GM19023 (cell line): ENCODE results near the gene SLC22A7.

Source experiments
- ATAC-seq: cut with Tn5 transposase; IDR thresholded peaks from one replicate; pipeline ENCODE4 v1.9.1; 2021; ENCODE audit warnings: mild to moderate bottlenecking, moderate library complexity; ENCODE audit not compliant: unreplicated experiment

The SLC22A7 gene

DNA sequence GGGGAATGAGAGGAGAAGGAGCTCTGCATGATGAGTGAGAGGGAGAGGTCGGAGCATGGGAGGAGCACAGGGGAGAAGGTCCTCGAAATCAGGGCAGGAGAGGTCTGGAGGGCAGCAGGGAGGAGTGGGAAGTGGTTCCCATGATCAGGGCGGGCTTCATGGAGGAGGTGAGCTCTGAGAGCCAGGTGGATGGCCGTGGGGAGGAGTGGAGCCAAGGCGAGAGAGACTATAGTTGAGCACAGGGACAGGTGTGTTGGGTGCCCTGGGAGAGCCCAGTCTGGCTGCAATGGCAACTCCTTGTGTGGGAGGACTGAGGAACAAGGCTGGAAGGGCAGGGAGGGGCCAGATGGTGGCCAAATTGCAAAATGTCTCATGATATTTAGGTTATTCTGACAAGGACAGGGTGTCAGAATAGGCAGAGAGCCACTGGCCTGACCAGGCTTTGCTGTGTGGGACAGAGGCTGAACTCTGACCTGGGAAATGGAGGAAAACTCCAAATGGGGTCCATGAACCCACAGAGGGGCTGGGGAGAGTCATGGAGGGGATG is 33.4 kb upstream of the SLC22A7 start:
- ATAC-seq = no peak

DNA sequence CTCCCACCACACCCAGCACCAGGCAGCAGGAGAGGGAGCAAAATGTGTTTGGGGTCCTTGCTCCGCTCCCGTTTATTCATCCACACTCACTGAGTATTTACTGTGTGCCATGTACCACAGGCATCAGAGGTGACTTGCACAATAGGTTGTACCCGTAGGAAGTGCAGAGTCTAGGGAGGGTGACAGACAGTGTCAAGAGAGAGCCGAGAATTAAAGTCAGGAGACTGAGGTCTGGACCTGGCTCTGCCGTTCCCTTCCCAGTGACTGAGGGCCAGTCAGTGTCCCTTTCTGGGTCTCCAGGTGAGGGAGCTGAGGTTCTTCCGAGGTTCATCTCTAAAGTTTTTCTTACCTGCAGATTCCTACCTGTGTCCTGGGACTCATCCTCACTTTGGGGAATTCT is 32.5 kb upstream of the SLC22A7 start:
- no peak for ATAC-seq

DNA sequence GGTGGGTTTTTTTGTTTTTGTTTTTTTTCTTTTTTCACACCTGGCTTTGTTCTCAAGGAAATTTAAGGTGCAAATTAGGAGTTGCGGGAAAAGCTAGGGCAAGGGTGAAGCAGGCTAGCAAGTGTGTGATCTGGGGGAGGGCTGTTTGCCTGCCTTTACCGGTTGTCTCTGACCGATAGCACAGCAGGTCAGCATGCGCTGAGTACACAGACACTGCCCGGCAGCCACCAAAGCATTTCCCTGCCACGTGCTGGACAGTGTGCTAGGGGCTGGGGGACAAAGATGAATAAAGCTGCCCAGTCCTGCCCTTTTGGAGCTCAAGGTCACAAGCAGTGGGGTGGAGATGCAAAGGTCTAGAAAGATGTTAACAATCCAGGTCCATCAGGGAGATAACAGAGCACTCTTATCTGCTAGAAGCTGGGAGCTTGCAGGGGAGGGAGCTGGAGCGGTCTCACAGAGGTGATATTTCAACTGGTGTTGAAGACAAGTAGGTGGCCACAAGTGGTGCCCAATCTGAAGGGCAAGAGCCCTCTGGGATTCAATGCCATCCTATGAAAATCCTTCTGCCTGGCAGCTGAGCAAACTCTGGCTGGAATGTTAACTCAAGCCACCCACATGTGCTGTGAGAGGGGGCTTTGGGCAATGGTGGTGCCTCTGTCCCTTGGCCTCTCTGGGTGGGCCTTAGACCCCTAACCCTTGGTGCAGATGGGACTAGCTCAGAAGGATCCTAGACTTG is 30.3 kb upstream of the SLC22A7 start:
- ATAC-seq = no peak

DNA sequence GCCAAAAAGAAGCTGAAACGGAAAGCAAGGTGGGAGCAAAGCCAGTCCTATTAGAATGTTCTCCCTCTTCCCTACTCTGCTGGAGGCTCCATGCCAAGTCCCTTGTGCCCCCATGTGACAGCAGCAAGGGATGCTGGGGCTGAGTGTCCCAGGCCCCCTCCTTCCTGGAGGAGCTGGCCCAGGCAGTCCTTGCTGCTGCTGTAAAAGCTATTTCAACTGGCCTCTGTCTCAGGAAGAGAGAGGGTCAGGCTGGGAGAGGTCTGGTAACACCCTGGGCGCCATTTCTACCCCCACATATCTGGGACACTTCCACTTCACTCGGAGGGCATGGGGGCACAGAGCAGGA is 29.7 kb upstream of the SLC22A7 start:
- no peak for ATAC-seq

DNA sequence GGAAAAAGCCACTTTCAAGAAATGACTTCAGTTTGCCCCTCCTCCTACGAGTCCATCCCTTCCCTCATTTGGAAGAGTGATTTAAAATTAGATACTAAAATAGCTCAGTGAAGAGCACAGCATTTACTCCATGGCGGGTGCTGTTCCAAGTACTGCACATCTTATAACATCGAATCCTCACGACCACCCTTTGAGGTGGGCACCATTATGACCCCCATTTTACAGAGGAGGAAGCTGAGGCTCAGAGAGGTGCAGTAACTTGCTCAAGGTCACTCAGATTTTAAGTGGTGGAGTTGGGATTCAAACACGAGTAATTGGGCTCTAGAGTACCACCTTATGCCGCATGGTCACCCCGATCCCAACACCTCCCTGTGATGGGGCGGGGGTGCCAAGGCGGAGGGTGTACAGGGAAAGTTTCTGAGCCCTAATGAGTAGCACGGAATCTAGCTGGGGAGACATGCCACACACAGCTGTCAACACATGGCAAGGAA is 29.2 kb upstream of the SLC22A7 start:
- no peak for ATAC-seq

DNA sequence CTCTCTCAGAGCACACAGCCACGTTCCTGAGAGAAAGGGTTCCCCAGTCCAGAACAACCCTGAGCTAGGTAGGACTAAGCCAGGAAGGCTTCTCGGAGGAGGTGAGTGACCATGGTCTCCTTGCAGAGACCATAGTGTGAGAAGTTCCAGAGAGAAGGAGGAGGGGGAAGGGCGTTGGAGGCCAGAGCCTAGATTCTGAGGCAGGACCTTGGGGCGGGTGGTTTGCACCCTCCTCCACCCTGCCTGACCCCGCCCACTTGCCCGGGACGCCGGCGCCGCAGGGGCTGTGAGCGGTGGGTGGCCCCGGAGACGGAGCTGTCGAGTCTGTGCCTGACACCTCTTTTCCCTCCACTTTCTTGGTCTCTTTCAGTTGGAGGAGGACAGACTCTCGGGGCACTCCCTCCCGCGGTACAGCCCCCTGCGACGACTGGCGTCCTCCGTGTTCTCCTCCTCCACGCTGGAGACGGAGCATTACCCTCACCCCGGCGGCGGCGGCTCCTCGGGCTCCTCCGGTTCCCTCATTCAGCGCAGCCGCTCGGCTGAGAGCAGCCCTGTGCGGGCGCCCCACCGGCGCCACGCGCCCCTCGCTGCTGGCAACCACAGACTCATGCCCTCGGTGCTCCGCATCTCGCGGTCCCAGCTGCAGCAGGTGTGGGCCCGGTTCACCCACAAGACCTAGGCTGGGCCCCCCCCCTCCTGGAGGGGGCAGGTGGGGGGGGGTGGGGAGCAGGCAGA is 28.6 kb upstream of the SLC22A7 start:
- ATAC-seq = no peak

DNA sequence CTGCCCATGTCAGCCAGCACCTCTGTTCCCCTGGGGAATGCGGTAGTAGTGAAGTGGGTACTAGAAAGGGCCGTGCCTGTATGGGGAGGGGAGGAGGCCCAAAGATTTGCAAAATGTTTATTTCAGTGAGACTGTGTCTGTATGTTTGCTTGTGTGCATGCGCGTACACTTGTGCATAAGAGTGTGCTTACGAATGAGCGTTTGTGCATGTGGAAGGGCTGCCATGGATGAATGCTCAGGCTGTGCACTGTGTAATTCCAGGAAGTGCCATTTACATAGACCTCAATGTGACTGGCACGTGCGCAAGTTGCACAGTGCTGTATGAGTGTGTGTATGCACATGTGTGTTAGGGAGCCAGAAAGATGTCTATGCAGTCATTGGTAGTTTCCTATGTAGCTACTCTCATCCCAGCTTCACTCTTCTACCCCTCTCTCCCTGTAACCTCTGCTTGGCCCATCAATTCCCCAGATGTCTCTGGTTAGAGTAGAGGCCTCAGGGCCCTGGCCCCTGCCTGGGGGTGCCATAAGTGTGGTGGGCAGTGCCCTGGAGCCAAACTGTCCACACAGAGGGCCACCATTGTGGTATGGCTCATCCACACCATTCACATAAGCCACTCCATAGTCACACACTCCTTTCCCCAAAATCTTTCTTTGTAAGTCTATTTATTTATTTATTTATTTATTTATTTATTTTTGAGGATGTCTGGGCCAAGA is 26.8 kb upstream of the SLC22A7 start:
- no peak for ATAC-seq

DNA sequence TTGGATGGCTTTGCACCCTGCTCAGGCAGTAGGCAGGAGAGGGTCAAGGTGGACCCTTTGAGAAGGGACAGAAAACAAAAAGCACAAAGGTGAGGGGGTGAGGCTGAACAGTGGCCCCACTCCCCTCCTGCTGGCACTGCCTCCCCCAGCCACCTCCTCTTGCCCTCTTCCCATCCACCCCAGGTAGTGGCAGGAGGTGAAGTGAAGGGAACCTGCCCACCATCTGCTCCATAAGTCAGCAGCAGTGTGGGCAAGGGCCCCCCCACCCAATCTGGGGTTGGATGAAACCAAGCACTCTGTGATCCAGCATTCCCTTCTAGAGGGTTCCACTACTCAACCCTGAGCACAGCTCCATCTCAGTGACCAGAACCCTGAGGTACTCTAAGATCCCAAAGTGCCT is 26.1 kb upstream of the SLC22A7 start:
- ATAC-seq = no peak

DNA sequence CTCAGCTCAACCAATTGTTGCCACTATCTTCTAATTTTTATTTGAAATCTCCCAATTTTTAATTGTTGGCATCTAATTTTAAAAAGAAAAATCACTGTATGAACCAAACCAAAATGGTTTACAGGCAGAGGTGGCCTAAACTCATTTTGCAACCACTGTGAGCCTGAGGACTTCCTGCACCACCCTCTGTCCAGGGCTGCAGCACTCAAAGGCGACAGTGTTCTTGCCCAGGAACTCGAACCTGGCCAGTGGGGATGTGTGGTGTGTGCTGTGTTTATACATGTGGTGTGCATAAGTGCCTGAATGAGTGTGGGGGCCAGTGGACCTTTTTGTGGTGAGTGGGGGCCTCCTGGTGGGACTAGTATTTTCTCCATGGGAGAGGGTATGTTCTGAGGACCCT is 24.4 kb upstream of the SLC22A7 start:
- ATAC-seq = no peak

DNA sequence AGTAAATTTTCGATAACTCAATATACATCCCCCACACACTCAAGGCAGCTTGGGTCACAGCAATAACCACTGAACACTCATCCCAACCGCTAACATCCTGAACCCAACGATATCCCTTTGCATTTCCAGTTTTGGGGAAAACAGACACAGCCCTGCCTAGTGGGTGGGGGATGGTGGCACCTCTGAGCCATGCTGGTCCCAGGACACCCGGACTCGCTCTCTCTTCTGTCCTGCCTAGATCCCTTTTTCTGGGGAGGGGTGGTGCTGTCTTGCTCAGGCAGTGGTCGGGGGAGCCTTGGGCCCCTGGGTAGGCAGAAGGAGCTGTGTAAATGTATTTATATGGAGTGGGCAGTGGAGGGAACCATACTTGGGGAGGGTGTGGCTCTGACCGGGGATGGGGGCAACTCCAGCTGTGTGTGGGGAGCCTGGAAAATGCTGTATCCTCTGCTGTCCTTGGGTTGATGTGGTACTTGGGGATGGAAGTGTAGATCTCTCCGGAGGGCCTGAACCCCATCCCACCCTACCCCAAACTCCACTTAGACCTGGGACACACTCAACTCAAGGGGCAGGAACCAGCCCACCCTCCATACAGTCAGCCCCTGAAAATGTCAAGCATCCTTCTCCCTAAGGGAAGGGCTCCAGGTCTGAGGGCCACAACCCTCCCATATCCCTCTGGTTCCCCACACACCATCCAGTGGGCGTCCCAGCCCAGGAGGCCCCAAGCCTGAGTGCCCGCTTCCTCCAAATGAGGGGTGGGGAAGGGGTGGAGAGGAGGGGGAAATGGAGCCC is 23.7 kb upstream of the SLC22A7 start:
- ATAC-seq = no peak

DNA sequence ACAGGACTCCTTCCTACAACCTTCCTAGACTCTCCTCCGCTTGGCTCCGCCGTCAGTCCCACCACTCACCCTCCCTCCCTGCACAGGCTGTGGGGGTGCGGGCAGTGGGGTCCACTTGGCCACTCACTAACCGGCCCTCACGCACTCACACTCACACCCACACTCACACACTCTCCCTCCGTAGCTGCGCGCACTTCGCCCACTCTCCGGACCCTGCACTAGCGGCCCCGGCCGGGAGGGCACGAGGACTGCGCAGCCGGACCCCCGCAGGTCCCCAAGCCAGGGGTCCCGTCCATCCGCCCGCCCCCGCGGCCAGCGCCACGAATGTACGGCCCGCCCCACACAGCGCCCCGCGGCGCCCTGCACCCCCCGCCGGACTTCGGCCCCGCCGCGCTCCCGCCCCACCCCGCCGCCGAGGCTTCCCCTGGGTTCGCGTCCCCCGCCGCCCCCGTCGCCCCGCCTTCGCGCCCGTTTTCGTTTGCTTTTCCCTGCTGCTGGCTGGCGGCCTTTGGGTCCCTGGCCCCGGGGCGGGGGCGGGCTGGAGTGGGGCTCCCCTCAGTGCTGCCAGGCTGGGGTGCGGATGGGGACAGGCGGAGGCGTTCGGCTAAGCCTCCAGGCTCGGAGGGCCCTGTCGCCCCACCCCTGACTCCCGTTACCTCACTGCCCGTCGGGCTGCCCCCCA is 23.0 kb upstream of the SLC22A7 start:
- ATAC-seq = no peak

DNA sequence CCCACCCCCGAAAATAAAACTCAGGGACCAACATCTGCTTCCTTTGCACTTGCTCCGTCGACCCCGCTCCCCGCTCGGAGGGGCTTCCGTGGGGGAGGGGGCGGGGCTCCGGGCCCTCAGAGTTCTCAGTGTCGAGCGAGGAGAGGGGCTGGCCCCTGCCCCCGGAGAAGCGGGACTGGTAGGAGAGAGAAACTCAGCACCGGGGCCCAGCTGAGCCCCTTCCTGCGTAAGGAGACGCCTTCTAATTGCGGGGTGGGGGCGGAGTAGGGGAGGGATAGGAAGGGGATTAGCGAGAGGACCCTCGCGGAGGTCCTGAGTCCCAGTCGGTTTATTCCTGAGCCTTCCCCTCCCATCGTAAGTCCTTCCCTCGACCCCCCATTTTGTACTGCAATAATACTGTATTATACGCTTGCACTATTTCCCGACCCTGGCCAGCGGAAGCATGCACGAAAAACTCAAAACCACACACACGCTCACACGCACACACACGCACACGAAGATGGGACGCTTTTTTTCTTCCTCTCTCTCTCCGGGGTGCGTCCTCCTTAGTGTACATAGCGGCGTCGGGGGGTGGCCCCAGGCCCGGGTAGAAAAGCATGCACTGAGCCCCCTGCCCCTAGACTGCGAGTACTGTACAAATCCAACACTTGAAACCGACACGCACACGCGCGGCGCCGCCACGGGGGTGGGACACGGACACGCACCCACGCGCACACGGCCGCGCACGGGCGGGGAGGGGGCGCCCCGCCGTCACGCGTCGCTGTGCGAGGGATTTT is 22.1 kb upstream of the SLC22A7 start:
- no peak for ATAC-seq

DNA sequence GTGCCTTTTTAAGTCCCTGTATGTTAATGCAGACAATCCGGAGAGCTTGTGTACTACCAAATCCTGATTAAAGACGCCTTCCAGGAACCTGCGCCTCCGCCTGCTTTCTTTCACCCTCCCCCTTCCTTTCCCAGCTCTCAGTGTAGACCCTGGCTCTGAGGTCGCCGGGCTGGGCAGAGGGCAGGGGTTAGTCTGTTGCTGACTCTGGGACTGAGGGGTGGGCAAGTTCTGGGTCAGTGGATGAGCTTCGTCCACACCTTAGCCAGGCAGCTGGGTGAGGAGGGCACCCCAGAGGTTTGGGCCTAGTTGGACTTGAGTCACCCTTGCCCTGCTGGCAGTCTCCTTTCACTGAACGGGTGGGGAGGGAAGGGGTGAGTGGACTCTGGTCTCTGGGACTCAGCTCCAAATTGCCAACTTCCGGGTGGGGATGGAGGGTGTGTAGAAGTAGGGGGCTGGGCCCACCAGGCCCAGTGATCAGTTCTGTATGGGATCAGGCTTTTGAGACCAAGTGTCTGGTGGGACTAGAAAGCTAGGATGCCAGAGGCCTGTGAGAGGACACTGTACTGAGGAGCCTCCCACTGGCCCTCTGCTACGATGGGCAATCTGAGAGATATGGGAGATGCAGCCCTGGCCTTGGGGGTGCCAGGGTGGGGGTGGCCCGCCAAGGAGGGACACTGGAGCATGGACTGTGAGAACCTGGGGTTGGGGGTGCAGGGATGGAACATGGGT is 21.3 kb upstream of the SLC22A7 start:
- ATAC-seq = no peak

DNA sequence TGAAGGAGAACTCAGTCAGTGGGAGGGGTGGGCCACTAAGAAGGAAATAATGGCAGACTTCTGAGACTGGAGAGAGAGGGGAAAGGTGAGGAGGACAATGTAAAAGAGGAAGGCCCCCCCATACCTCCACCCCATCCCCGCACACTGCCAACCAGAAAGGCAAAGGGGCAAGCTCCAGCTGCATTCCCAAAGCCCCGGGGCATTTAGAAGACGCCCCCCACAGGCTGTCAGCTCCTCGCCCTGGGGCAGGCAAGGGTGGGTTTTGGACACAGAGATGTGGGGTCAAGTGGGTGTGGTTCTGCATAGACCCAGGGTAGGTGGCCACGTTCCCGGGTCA is 20.8 kb upstream of the SLC22A7 start:
- ATAC-seq = no peak

DNA sequence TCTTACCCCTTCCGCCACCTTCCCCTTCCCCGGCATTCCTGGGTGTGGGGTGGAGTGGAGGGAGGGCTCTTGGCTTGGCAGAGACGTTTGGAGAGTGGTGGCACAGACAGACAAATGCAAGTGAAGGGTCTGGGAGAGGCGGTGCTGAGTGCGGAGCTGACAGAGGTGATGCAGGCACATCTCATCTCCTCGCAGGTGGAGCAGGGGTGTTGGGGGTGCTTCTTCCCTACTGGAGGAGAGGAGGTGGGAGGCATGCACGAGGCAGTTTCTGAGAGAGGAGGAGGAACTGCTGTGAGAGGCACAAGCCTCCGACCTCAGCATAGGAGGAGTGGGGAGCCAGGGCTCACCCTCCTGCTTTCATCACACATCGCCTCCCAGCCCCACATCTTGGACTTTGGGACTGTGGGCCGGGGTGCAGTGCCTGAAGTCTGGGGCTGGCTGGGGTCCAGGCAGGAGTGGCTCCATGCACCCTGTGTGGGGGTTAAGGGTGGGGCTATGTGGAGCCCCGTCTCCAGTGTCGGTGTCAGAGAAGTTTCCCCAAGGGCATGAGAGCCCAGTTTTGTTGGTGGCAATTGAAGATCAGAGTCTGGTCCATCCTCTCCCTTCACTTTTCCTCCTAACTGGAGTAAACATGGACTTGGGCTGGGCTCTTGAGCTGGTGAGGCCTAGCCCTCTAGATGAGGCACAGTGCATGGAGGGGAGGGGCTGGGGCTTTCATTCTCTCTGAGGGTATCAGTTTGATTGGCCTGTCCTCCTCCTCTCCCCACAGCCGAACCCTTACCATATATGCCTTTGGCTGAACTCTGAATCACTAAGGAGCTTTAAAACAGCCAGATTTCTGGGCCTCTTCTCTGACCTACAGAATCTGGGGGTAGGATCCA is 20.2 kb upstream of the SLC22A7 start:
- ATAC-seq = no peak

DNA sequence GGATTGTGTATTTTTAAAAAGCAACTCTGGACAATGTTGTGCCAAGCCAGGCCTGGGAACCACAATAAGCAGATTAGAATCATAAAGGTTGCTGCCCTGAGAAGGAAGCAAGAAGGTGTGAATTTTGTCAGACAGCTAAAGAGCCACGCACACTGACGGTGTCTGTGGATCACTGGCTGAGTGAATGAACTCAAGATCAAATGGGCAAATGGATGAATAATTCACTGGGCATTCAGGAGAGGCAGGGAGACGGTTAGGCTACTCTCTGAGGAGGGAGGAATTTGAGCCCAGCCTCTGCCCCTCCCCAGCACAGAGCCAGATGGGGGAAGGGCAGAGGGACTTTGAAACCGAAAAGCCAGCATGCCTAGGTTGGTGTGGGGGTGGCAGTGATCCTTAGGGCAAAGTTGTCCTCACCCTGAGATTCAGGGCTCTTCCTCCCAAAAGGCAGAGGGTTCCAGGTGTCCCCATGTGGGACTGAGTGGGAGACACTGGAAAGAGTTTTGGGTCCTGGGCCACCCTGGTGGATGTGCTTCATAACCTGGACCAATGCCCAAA is 19.5 kb upstream of the SLC22A7 start:
- no peak for ATAC-seq

DNA sequence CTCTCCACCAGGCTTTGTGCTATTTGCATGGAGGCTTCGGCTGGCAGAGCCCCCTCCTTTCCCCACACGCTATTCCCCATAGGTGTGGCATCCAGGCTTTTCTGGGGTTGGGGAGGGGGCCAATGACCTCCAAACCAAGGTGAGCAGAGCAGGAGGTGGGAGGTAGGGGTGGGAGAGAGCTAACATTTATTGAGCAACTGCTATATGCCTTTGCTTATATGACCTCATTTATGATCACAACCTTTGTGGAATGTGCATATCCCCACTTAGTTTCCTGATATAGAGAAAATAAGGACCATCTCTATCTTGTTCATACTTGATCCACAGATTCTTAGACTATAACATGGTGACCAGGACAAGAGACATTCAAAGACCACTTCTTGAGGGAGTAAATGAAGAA is 17.8 kb upstream of the SLC22A7 start:
- no peak for ATAC-seq

DNA sequence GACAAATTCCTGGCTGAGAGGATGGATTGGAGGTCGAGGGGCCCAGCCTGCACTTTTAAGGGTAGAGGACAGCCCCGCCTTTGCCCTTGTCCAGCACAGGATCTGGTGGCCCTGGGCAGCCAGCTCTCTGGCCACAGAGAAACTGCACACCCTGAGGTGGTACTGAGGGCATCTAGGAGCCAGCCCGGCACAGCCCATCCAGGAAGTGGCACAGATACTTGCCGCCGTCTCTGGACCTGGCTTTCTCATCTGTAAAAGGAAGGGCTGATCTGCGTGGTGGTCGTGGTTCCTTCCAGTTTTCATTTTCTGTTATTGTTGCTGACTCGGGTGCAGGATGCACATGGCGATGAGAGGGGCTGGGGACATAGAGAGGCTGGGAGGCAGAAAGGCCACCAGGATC is 16.0 kb upstream of the SLC22A7 start:
- no peak for ATAC-seq
